Activated gamma-delta T cell treated with anti-CD3 and anti-CD28 coated beads, Interleukin-2, amount 50 U/mL, for 16 hours (primary cell): ENCODE data around the gene KIF18B.

Source experiments
- DNase-seq: peaks from one replicate; pipeline ENCODE4 v3.0.0-alpha.2; 2020; ENCODE audit warnings: low read depth

KIF18B gene

DNA sequence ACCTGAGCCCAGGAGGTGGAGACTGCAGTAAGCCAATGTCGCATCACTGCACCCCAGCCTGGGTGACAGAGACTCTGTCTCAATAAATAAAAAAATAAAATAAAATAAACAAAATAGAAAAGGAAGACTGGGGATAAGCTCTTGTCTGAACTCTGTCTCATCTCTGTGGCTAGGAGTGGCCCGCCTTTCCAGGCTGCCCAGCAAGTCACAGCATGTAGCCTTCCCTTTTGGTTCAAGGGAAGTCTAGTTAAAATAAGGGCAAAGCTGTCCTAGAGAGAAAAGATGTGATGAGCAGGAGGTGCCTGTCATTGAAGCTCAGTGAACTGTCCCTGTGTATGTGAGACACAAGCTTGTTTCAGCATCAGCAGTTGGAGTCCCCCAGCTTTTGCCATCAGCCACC, 29.6 kb downstream of the KIF18B start:
- no peak for DNase-seq

DNA sequence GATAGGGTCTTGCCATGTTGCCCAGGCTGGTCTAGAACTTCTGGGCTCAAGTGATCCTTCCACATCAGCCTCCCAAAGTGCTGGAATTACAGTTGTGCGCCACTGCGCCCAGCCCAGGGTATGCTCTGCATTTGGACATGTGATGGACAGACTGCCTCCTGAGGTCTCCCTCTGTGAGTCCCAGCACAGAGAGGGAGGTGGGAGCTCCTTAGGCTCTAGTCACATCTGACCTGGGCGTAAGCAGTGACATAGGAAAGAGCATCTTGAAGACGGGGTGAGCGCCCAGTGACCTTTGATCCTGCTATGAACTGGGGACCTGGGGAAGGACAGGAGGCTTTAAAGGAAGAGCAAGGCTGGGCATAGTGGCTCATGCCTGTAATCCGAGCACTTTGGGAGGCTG, 30.1 kb downstream of the KIF18B start:
- no peak for DNase-seq

DNA sequence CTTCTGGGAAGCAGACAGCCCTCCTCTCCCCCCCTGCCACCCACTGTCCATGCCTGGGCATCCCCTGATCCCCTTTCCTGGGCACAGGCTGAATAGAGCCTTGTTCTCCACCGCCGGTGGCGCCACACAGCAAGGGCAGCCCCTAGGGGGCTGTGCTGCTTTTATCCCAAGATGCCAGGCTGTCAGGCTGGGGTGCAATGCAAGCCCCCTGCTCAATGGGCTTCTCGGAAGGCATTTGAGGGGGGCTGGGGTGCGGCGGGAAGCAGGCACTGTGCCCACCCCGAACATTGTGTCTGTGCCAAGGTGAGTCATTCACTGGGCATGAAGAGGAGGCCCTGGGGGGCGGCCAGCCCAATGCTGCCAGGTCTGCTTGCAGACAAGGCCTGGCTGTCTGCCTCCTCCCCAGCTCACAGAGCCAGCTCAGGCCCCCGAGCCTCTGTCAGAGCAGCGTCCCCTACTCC, 30.8 kb downstream of the KIF18B start:
- DNase-seq, result no peak

- DNase-seq, result no peak
These were observed 31.5 kb downstream of the KIF18B start for GRCh38 chr17:44915862-44916780.

- DNase-seq, result no peak
These were observed 32.2 kb downstream of the KIF18B start, which contains the start of gene GFAP for GRCh38 chr17:44915321-44915726. Gene GFAP (minus strand): TSS chr17:44915500. CDS start chr17:44915486, 14 bp downstream.

GRCh38 chr17:44914698-44915271, 32.8 kb downstream of the KIF18B start:
- DNase-seq, result no peak

GRCh38 chr17:44914148-44914547, 33.4 kb downstream of the KIF18B start:
- no peak for DNase-seq

GRCh38 chr17:44913676-44914075, 33.9 kb downstream of the KIF18B start:
- DNase-seq, result no peak

DNA sequence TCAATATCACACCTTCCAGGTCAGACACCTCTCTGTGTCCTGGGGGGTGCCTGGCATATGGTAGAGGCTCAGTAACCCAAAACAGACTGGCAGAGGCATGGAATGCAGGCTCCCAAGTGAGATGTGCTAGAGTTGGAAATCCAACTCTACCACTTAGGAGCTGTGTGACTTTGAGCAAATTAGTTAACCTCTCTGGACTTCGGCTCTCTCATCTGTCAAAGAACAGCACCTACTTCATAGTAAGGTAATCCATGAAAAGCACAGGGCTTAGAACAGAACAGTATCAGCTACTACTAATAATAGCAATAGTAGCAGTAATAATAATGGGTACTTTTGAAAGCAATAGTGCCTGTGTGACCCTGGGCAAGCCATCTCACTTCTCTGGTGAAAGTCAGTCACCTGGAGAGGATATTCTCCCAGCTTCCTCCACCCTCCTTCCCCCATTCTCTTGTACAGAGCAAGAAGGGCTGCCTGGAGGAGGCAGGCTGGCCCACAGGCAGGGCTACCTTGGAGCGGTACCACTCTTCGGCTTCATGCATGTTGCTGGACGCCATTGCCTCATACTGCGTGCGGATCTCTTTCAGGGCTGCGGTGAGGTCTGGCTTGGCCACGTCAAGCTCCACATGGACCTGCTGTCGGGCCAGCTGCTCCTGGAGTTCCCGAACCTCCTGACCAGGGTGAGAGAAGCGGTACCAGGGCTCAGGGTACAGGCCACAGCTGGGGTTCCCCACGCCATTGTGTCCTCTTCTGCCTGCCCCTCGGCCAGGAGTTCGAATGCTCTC, 34.6 kb downstream of the KIF18B start:
- no peak for DNase-seq

- DNase-seq, result no peak
These were observed 36.2 kb downstream of the KIF18B start for GRCh38 chr17:44911133-44912001.

DNA sequence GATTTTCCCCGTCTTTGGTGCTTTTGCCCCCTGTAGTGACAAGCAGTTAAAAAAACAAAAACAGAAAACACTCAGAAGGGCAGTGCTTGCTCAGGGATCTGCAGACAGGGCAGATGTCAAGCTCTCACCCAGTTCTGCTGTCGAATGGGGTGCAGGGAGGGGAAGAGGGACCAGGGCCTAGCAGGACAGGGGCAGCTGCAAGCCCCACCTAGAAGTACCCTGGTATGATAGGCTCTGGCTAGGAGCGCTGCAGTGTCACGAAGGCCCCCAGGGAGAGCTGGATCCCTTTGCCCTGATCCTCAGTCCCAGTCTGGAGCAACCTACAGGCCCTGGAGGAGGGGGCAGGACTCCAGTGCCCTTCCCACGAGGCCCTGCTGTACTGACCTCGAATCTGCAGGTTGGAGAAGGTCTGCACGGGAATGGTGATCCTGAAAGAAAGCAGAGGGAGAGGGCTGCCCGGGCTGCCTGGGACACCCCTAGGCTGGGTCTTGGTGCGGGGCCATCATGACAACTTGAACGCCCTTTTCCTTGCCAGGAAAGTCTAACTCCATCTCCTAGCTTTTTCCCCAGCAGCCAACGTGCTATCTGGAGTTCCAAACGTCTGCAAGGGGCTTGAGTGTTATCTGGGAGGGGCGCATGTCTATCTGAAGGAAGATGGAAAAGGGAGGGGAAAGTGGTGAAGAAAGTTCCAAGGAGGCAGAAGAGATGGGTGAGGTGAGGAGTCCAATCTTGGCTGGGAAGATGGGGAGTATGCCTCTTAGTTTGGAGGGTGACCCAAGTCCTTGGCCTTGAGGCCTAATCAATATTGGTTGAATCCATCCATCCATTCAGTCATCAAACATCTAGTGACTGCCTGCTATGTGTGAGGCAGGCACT, 37.1 kb downstream of the KIF18B start:
- no peak for DNase-seq

DNA sequence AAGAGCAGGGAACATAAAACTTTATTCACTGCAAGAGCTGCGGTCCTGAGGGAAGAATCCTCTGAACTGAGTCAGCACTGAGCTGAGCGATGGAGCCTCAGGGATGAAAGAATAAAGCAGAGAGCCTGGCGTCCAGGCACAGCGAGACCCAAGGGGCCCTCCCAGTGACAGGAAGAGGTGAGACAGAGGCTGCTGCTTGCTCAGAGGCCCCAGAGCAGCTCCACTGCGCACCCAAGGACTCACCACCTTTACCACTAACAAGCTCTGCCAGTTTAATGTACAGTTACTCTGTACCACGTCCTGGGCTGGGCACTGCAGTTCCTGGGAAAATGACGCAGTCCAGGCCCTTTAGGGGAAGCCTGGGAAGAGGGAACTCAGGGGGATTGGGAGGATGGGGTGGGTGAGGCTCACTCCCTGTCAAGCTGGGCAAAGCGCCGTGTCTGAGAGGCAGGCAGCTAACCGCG, 37.9 kb downstream of the KIF18B start:
- DNase-seq, result no peak

DNA sequence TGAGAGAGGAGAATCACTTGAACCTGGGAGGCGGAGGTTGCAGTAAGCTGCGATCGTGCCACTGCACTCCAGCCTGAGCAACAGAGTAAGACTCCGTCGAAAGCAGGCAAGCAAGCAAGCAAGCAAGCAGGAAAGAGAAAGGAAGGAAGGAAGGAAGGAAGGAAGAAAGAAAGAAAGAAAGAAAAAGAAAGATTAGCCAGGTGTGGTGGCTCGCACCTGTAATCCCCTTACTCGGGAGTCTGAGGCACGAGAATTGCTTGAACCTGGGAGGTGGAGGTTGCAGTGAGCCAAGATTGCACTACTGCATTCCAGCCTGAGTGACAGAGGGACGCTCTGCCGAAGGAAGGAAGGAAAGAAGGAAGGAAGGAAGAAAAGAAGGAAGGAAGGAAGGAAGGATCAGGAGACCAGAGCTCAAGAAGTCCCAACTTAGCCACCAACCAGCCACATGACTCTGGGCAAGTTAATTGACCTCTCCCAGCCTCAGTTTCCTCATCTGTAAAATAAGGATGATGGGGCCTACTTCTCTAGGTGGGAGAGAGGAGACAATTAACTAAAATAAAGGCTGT, 38.7 kb downstream of the KIF18B start:
- DNase-seq, result no peak

GRCh38 chr17:44907729-44908470, 39.7 kb downstream of the KIF18B start:
- no peak for DNase-seq

DNA sequence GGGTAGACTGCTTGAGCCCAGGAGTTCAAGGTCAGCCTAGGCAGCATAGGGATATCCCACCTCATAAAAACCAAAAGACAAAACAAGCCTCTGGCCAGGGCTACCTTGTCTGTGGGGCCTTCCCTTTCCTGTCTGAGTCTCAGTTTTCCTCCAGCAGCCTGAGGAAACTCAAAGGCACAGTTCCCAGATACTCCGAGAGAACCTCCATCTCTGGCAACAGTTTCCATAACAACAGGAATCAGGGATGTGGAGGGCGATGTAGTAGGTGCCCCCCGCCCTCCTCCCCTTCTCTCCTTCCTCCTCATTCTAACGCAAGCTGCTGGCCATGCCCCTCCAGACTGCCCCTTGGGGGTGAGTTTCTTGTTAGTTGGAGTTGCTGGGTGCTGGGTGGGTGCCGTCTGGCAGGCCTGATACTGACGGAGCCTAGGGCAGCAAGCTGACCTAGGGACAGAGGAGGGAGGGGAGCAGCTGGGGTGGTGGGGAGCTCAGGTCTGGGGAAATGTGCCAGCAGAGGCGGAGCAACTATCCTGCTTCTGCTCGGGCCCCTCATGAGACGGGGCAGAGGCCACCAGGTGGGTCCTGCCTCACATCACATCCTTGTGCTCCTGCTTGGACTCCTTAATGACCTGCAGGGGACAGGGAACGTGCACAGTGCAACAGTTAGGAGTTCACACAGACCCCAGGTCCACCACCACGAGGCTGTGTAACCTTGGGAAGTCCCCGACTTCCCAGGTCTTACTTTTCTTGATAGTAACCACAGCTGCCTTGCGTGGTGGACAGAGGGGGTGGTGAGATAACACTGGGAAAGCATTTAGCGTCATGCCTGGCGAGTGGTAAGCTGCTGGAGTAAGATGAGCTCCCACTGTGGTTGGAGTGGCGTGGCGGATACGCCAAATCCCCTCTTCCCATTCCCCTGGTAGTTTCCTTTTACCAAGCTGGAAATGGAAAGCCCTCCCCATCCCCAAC, 40.5 kb downstream of the KIF18B start:
- DNase-seq, result no peak

- DNase-seq, result no peak
These were observed 41.4 kb downstream of the KIF18B start for GRCh38 chr17:44906010-44906646.
